Liver (tissue), 9 donors: Measurements from ENCODE around the gene MBNL2. TPM values are rescaled to one million over a fixed set of nuclear protein-coding genes. Genes with fewer than 3 reads are reported as not detected.

Source experiments
- DNase-seq: peaks from one replicate; pipeline ENCODE4 v3.0.0-alpha.2; 2017; ENCODE audit warnings: low spot score
- H3K27ac ChIP-seq, 2 donors: one replicate each; pipeline ENCODE4 v1.7.0; 2013; ENCODE audit warnings: inconsistent platforms in 2 of 2, low read length in 2 of 2, control low read depth in 1 of 2, low read depth in 1 of 2, mild to moderate bottlenecking in 1 of 2
- H3K27me3 ChIP-seq, 4 donors: one replicate each; pipeline versions ENCODE4 v1.6.1 to v1.7.0; 2013; ENCODE audit warnings: low read length in 3 of 4, inconsistent platforms in 1 of 4, mild to moderate bottlenecking in 1 of 4, moderate library complexity in 1 of 4; ENCODE audit not compliant: control insufficient read depth in 4 of 4, insufficient read depth in 4 of 4
- H3K36me3 ChIP-seq, 4 donors: one replicate each; pipeline versions ENCODE4 v1.6.1 to v1.7.0; 2013; ENCODE audit warnings: low read length in 3 of 4, mild to moderate bottlenecking in 3 of 4, low read depth in 1 of 4, moderate library complexity in 1 of 4; ENCODE audit not compliant: control insufficient read depth in 4 of 4, insufficient read depth in 3 of 4
- H3K4me1 ChIP-seq, 4 donors: one replicate each; pipeline versions ENCODE4 v1.6.1 to v1.7.0; 2013; ENCODE audit warnings: low read length in 3 of 4, mild to moderate bottlenecking in 3 of 4, moderate library complexity in 1 of 4; ENCODE audit not compliant: control insufficient read depth in 4 of 4, insufficient read depth in 4 of 4
- H3K4me3 ChIP-seq, 3 donors: one replicate each; pipeline versions ENCODE4 v1.6.1 to v1.7.0; 2013; ENCODE audit warnings: low read length in 3 of 3, control low read depth in 1 of 3, low read depth in 1 of 3, mild to moderate bottlenecking in 1 of 3
- H3K9ac ChIP-seq, 2 donors: one replicate each; pipeline ENCODE4 v1.7.0; 2013; ENCODE audit warnings: low read length in 2 of 2, mild to moderate bottlenecking in 2 of 2, moderate library complexity in 2 of 2, control low read depth in 1 of 2, low read depth in 1 of 2
- H3K9me3 ChIP-seq, 4 donors: one replicate each; pipeline versions ENCODE4 v1.6.1 to v1.7.0; 2013; ENCODE audit warnings: low read length in 3 of 4; ENCODE audit not compliant: control insufficient read depth in 4 of 4
- CTCF ChIP-seq: fragments of 150-350 bp; IDR thresholded peaks from 2 replicates; pipeline ENCODE4 v1.5.1; 2017; ENCODE audit warnings: improper control_type of control experiment, low read depth, low read length; ENCODE audit not compliant: missing input control
- EGR1 ChIP-seq, 2 donors: IDR thresholded peaks; 2 replicates each; pipeline ENCODE4 v1.6.1; 2016 to 2018; ENCODE audit warnings: antibody characterized with exemption in 2 of 2, low read depth in 2 of 2
- FOXA1 ChIP-seq: IDR thresholded peaks from 2 replicates; pipeline ENCODE4 v1.6.1; 2016; ENCODE audit warnings: antibody characterized with exemption
- FOXA2 ChIP-seq: IDR thresholded peaks from 2 replicates; pipeline ENCODE4 v1.6.1; 2016; ENCODE audit warnings: antibody characterized with exemption
- GABPA ChIP-seq, 2 donors: IDR thresholded peaks in 1 of 2; conservative IDR thresholded peaks in 1 of 2; 2 replicates each; pipeline ENCODE4 v1.6.1; 2016; ENCODE audit warnings: antibody characterized with exemption in 2 of 2, mild to moderate bottlenecking in 1 of 2, moderate library complexity in 1 of 2
- HNF4A ChIP-seq, 2 donors: conservative IDR thresholded peaks; 2 replicates each; pipeline ENCODE4 v1.6.1; 2016; ENCODE audit warnings: antibody characterized with exemption in 2 of 2, mild to moderate bottlenecking in 2 of 2
- JUND ChIP-seq, 2 donors: IDR thresholded peaks; 2 replicates each; pipeline ENCODE4 v1.6.1; 2016; ENCODE audit warnings: antibody characterized with exemption in 2 of 2
- NR2F2 ChIP-seq: IDR thresholded peaks from 2 replicates; pipeline ENCODE4 v1.6.1; 2016; ENCODE audit warnings: antibody characterized with exemption
- RAD21 ChIP-seq, 2 donors: IDR thresholded peaks; 2 replicates each; pipeline ENCODE4 v1.6.1; 2016; ENCODE audit warnings: antibody characterized with exemption in 2 of 2, mild to moderate bottlenecking in 2 of 2
- REST ChIP-seq: IDR thresholded peaks from 2 replicates; pipeline ENCODE4 v1.6.1; 2016; ENCODE audit warnings: antibody characterized with exemption, mild to moderate bottlenecking
- RXRA ChIP-seq, 2 donors: IDR thresholded peaks; 2 replicates each; pipeline ENCODE4 v1.6.1; 2017 to 2018; ENCODE audit warnings: antibody characterized with exemption in 2 of 2, mild to moderate bottlenecking in 1 of 2
- SP1 ChIP-seq: IDR thresholded peaks from 2 replicates; pipeline ENCODE4 v1.6.1; 2018; ENCODE audit warnings: antibody characterized with exemption, mild to moderate bottlenecking
- WGBS: extraction: QIAGEN DNeasy Blood & Tissue Kit; methylation state at CpG from one replicate; pipeline ENCODE4 v1.1.7; 2013; 5-methylcytosine and 5-hydroxymethylcytosine counted together
- polyA plus RNA-seq, 2 donors: library from polyadenylated mRNA; stranded (reverse) in 1 of 2; unstranded in 1 of 2; fragments of 200-250 nt in 1 of 2; fragments of >200 nt in 1 of 2; fragmentation: Nextera tagmentation in 1 of 2; extraction: Ambion mirVana in 1 of 2; gene quantifications; one replicate each; pipeline versions ENCODE4 v1.2.1 to v1.2.3, GENCODE V29; 2013 to 2015
- total RNA-seq, 2 donors: library from RNA; depleted of rRNA; stranded (reverse); fragments of >200 nt; gene quantifications; one replicate each; pipeline ENCODE4 v1.2.3, GENCODE V29; 2014
- TF ChIP-seq, protein P1 (sequence below): IDR thresholded peaks from 2 replicates; pipeline ENCODE4 v1.6.1; 2016; ENCODE audit warnings: antibody characterized with exemption
- donor health status: healthy.
- donor health status: healthy.
- donor health status: healthy.
- donor health status: healthy.
- donor health status: healthy.

The MBNL2 gene
- total and polyA plus RNA-seq, 4 donors = 16.0 to 49.6 (median 36.8) TPM

DNA sequence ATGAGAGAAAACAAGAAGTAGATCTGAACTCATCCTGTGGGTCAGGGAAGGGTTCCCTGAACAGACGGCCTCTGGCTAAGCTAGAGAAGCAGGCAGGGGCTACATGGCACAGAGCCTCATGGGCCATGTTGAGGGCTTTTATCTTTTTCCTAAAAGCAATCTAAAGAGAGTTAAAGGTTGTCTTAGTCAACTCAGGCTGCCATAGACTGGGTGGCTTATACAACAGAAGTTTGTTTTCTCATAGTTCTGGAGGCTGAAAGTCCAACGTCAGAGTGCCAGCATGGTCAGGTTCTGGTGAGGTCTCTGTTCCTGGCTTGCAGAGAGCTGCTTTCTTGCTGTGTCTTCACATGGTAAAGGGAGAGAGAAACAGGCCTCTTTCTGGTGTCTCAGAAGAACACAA, 2.9 kb upstream of the MBNL2 start:
- peak overlapping the region in 1 of 2 donors; percentile 42 for H3K27ac ChIP-seq
- peak in 1 of 2 donors; percentile 18 for TF ChIP-seq RAD21 (IDR thresholded peaks at IDR 0.05)
- TF ChIP-seq SP1 = peak; percentile 57
- TF ChIP-seq RXRA (IDR thresholded peaks at IDR 0.05) = peak; percentile 42 to 50
- TF ChIP-seq JUND (IDR thresholded peaks at IDR 0.05) = no peak
- peak; percentile 68 to 75 for TF ChIP-seq HNF4A (conservative IDR thresholded peaks at IDR 0.05)
- no peak for TF ChIP-seq CTCF
- H3K4me1 ChIP-seq = peaks cover 7 to 15% (median 7%) of the 10 kb centered on the region in 4 donors
- no peak for DNase-seq
- no peaks in the 10 kb centered on the region for H3K27me3 ChIP-seq
- no peak overlapping the region for H3K9ac ChIP-seq
- H3K36me3 ChIP-seq = no peaks in the 10 kb centered on the region
- WGBS = 44% methylated on average over 2 of the region's 2 CpGs
- H3K9me3 ChIP-seq = no peaks in the 10 kb centered on the region
- H3K4me3 ChIP-seq = no peak overlapping the region

GRCh38 chr13:97220151-97220900, 1.8 kb upstream of the MBNL2 start:
- Histone ChIP-seq H3K27ac (peak overlapping the region in 1 of 2 donors; percentile 13), H3K9me3 (no peaks in the 10 kb centered on the region), H3K9ac (no peak overlapping the region), H3K4me3 (no peak overlapping the region), H3K27me3 (no peaks in the 10 kb centered on the region), H3K36me3 (no peaks in the 10 kb centered on the region), H3K4me1 (peaks cover 7 to 18% (median 8%) of the 10 kb centered on the region in 4 donors)
- DNase-seq = no peak
- WGBS = 58% methylated on average over 3 of the region's 3 CpGs
- TF ChIP-seq GABPA (IDR thresholded peaks at IDR 0.05 in 1 of 2, conservative IDR thresholded peaks at IDR 0.05 in 1 of 2) (no peak), FOXA1 (peak; percentile 16), FOXA2 (peak; percentile 74), SP1 (peak; percentile 26), NR2F2 (no peak), JUND (IDR thresholded peaks at IDR 0.05) (peak in 1 of 2 donors; percentile 12), HNF4A (conservative IDR thresholded peaks at IDR 0.05) (peak in 1 of 2 donors; percentile 35), RXRA (IDR thresholded peaks at IDR 0.05) (peak; percentile 34 to 63), EGR1 (IDR thresholded peaks at IDR 0.05; ENCODE audit: low read depth in 2 of 2) (no peak)

DNA sequence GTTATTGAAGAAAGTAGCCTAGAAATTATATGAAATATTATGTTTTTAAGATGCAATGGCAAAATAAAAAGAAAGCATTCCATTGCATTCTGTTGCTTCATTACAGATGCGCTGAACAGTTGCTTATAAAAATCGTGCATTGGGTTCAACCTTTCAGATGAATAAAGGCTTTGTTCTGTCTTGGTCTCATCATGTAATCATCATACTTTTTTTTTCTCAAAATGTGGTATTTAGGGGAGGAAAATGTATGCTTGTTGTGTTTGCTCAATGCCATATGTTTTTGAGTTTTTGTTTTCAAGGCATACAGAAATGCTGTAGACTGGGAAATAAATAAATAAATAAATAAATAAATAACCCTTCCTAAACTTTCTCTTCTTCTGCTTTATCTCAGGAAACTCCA, 1.1 kb upstream of the MBNL2 start:
- no peaks in the 10 kb centered on the region for H3K27me3 ChIP-seq
- no peaks in the 10 kb centered on the region for H3K9me3 ChIP-seq
- H3K27ac ChIP-seq = no peak overlapping the region

More for the DNA sequence above, 1.1 kb upstream of the MBNL2 start:
- Histone ChIP-seq H3K4me3 (no peak overlapping the region), H3K9ac (no peak overlapping the region), H3K36me3 (no peaks in the 10 kb centered on the region), H3K4me1 (peaks cover 9 to 25% (median 14%) of the 10 kb centered on the region in 4 donors)
- TF ChIP-seq JUND (IDR thresholded peaks at IDR 0.05) = no peak
- no peak for TF ChIP-seq RAD21 (IDR thresholded peaks at IDR 0.05)
- TF ChIP-seq, protein P1, sequence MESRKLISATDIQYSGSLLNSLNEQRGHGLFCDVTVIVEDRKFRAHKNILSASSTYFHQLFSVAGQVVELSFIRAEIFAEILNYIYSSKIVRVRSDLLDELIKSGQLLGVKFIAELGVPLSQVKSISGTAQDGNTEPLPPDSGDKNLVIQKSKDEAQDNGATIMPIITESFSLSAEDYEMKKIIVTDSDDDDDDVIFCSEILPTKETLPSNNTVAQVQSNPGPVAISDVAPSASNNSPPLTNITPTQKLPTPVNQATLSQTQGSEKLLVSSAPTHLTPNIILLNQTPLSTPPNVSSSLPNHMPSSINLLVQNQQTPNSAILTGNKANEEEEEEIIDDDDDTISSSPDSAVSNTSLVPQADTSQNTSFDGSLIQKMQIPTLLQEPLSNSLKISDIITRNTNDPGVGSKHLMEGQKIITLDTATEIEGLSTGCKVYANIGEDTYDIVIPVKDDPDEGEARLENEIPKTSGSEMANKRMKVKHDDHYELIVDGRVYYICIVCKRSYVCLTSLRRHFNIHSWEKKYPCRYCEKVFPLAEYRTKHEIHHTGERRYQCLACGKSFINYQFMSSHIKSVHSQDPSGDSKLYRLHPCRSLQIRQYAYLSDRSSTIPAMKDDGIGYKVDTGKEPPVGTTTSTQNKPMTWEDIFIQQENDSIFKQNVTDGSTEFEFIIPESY = no peak
- no peak for TF ChIP-seq REST
- no peak for DNase-seq
- WGBS = 94% methylated on average over 2 of the region's 2 CpGs
